Sigmoid colon (tissue), 3 donors: ENCODE data around the gene FBXL13.

Source experiments
- CTCF ChIP-seq, 4 experiments: fragments of 450-650 bp in 3 of 4; fragments of 200-600 bp in 1 of 4; IDR thresholded peaks; one replicate each; pipeline ENCODE4 v1.5.1; 2016 to 2019; ENCODE audit warnings: antibody characterized with exemption in 4 of 4, mild to moderate bottlenecking in 3 of 4, moderate library complexity in 2 of 4
- POLR2A ChIP-seq, 2 donors: fragments of 450-650 bp; IDR thresholded peaks; one replicate each; pipeline ENCODE4 v1.6.1; 2016; ENCODE audit warnings: antibody characterized with exemption in 2 of 2, mild to moderate bottlenecking in 2 of 2, moderate library complexity in 2 of 2

- TF ChIP-seq CTCF (IDR thresholded peaks at IDR 0.05): no peak
- TF ChIP-seq POLR2A (IDR thresholded peaks at IDR 0.05): no peak
Measured at GRCh38 chr7:102938679-102939078, 135.9 kb downstream of the FBXL13 start.
